ENCODE data around the gene ACOD1.

The ACOD1 gene

GRCh38 chr13:76993021-76993420 is 44.7 kb downstream of the ACOD1 start:
- ATAC-seq (no peak), DNase-seq (ENCODE audit: low spot score in 2 of 2) (peak in 1 of 2 donors; percentile 45)
- H3K27ac Mint-ChIP-seq, result peak overlapping the region; percentile 99
- H3K36me3 Mint-ChIP-seq, result peaks cover 44% of the 10 kb centered on the region
- H3K4me3 Mint-ChIP-seq, result peak overlapping the region; percentile 91
- no peaks in the 10 kb centered on the region for H3K9me3 Mint-ChIP-seq
- peaks cover 42% of the 10 kb centered on the region for H3K4me1 Mint-ChIP-seq

- DNase-seq (ENCODE audit: low spot score in 2 of 2) (no peak), ATAC-seq (no peak)
- peak overlapping the region; percentile 91 for H3K4me3 Mint-ChIP-seq
- H3K4me1 Mint-ChIP-seq, result peaks cover 42% of the 10 kb centered on the region
- H3K36me3 Mint-ChIP-seq, result peaks cover 49% of the 10 kb centered on the region
- no peak overlapping the region for H3K27ac Mint-ChIP-seq
- no peaks in the 10 kb centered on the region for H3K9me3 Mint-ChIP-seq
Observed at GRCh38 chr13:76993473-76993872, 45.2 kb downstream of the ACOD1 start.

- H3K27ac Mint-ChIP-seq, result no peak overlapping the region
- peaks cover 55% of the 10 kb centered on the region for H3K36me3 Mint-ChIP-seq
- H3K9me3 Mint-ChIP-seq, result no peaks in the 10 kb centered on the region
- DNase-seq (ENCODE audit: low spot score in 2 of 2) (peak in 1 of 2 donors; percentile 32), ATAC-seq (no peak)
- H3K4me3 Mint-ChIP-seq, result peak overlapping the region; percentile 91
- peaks cover 42% of the 10 kb centered on the region for H3K4me1 Mint-ChIP-seq
Observed at GRCh38 chr13:76994281-76994680, 46.0 kb downstream of the ACOD1 start.

- H3K4me1 Mint-ChIP-seq, result no peaks in the 10 kb centered on the region
- peaks cover 83% of the 10 kb centered on the region for H3K36me3 Mint-ChIP-seq
- ATAC-seq (no peak), DNase-seq (ENCODE audit: low spot score in 2 of 2) (no peak)
- no peaks in the 10 kb centered on the region for H3K9me3 Mint-ChIP-seq
- no peak overlapping the region for H3K27ac Mint-ChIP-seq
- no peak overlapping the region for H3K4me3 Mint-ChIP-seq
Observed at GRCh38 chr13:77000475-77000874, 52.2 kb downstream of the ACOD1 start.

GRCh38 chr13:77001540-77001939 is 53.2 kb downstream of the ACOD1 start:
- Mint-ChIP-seq H3K27ac (no peak overlapping the region), H3K4me3 (no peak overlapping the region), H3K9me3 (no peaks in the 10 kb centered on the region), H3K4me1 (no peaks in the 10 kb centered on the region), H3K36me3 (peaks cover 80% of the 10 kb centered on the region)
- DNase-seq (ENCODE audit: low spot score in 2 of 2), result no peak
- no peak for ATAC-seq

- Mint-ChIP-seq H3K36me3 (peaks cover 82% of the 10 kb centered on the region), H3K9me3 (no peaks in the 10 kb centered on the region), H3K4me1 (no peaks in the 10 kb centered on the region), H3K27ac (no peak overlapping the region), H3K4me3 (no peak overlapping the region)
- DNase-seq (ENCODE audit: low spot score in 2 of 2), result no peak
- no peak for ATAC-seq
Observed at GRCh38 chr13:77001963-77002587, 53.8 kb downstream of the ACOD1 start.

GRCh38 chr13:77002590-77003190 is 54.4 kb downstream of the ACOD1 start:
- Mint-ChIP-seq H3K4me3 (no peak overlapping the region), H3K4me1 (no peaks in the 10 kb centered on the region), H3K36me3 (peaks cover 82% of the 10 kb centered on the region), H3K9me3 (no peaks in the 10 kb centered on the region), H3K27ac (no peak overlapping the region)
- DNase-seq (ENCODE audit: low spot score in 2 of 2), result no peak
- ATAC-seq, result no peak

Data from stimulated activated effector memory CD8-positive, alpha-beta T cell treated with anti-CD3 and anti-CD28 coated beads, Interleukin-12 subunit alpha, Interleukin-12 subunit beta, amount 100 ng/mL, for 72 hours (primary cell).